HUDEP-2 (cell line): ENCODE data around the gene NUMB.
"Not testable (repeated sequence)": the region's sequence is repeated elsewhere in the genome, so short reads cannot be mapped to it uniquely, and the experiment has no call there.

Experiments
- DNase-seq, 76 experiments: peaks; one replicate each; lab custom pipeline; 2025; ENCODE audit not compliant: unreplicated experiment in 76 of 76; lab: John Stamatoyannopoulos, UW

Gene NUMB

DNA sequence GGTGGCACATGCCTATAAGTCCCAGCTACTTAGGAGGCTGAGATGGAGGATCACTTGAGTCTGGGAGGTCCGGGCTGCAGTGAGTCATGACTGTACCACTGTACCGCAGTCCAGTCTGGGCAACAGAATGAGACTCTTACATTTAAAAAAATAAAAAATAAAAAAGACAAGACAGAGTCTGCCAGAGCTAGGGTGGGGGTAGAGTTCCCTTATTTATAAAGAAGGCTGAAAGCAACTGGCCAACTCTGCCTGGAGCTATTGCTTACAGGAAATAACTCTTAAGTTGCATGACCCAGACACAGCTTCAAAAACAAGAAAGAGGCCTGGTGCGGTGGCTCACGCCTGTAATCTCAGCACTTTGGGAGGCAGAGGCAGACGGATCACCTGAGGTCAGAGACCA is 31.5 kb downstream of the NUMB start:
- DNase-seq: no peak

DNA sequence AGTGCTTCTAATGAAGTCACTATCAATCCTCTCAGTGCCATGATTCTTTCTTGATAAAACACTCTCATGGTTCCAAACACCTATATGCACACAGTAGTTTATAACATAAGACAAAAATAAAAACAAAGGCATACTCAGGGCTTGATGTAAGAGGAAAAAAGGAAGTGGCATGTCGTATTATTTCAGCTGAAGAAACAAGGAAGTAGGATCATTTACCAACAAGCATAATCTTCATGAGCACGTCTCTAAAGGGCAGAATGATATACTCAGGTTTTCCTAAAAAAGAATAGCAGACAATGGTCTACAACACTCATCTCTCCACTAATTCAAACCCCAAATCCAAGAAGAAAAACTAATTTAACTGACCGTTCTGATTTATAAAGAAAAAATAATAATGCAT is 33.9 kb downstream of the NUMB start:
- no peak for DNase-seq

DNA sequence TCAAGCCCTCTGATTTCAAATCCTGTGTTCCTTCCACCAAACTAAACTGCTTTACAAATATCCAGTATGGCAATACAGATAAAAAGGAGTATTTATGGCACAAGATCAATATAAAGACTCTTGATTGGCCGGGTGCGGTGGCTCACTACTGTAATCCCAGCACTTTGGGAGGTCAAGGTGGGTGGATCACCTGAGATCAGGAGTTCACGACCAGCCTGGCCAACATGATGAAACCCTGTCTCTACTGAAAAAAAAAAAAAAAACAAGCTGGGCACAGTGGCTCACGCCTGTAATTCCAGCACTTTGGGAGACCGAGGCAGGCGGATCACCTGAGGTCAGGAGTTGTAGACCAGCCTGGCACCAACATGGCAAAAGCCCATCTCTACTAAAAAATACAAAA is 35.3 kb downstream of the NUMB start:
- DNase-seq: not testable (repeated sequence)

DNA sequence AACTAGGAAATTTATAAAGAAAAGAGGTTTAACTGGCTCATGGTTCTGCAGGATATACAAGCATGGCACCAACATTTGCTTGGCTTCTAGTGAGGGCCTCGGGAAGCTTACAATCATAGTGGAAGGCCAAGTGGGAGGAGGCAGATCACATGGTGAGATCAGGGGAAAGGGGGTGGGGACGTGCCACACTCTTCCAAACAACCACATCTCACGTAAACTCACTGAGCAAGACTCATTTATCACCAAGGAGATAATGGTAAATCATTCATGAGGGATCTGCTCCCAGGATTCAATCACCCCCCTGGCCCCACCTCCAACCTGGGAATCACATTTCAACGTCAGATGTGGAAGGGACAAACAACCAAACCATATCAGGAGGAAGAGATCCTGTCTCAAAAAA is 35.8 kb downstream of the NUMB start:
- no peak for DNase-seq

DNA sequence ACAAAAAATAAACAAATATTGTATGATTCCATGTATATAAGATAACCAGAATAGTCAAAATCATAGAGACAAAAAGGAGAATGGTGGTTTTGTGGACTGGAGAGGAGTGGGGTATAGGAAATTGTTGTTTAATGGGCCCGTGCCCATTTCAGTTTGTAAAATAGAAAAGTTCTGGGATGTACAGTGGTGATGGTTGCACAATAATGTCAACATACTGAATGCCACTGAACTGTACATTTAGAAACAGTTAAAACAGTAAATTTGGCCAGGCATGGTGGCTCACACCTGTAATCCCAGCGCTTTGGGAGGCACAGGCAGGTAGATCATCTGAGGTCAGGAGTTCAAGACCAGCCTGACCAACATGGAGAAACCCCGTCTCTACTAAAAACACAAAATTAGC is 40.1 kb downstream of the NUMB start:
- DNase-seq: no peak

DNA sequence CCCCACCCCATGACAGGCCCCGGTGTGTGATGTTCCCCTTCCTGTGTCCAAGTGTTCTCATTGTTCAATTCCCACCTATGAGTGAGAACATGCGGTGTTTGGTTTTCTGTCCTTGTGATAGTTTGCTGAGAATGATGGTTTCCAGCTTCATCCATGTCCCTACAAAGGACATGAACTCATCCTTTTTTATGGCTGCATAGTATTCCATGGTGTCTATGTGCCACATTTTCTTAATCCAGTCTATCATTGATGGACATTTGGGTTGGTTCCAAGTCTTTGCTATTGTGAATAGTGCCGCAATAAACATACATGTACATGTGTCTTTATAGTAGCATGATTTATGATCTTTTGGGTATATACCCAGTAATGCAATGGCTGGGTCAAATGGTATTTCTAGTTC is 52.1 kb downstream of the NUMB start:
- DNase-seq: not testable (repeated sequence)

DNA sequence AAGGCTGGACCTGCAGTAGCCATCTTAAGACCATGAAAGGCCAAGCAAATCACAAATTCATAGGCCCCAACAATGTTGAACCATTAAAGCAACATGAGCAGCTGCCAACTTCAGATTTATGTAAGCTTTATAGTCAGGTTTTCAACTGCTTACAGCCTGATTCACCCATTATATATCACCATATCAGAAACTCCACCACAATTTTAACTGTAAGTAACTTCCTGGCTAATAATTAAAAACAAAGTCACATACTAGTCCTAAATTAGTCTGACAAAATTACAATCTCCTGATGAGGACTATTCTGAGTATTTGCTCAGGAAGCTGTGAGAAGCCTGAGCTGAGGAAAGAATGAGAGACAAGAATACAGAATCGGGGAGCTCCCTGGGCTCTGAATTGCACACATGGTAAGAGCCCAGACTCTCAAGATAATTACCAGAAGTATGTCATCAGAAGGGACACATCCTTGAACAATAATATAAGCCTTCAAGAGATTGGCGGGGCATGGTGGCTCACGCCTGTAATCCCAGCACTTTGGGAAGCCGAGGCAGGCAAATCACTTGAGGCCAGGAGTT is 55.1 kb downstream of the NUMB start:
- DNase-seq: no peak

DNA sequence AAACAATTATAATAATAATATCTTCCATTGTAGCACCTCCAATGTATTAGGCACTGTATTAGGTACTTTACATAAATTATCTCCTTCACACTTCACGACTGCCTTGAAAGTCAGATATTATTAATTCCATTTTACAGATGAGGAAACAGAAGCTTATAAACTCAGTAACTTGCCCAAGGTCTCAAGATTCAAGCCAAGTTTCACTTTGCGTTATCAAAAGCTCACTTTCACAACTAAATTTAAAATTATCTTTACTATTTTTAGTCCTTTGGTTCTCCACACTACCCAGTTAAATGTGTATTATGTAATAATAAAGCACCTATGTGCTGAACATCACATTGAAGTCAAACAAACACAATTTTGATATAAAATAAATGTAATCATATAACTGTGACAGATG is 55.8 kb downstream of the NUMB start:
- no peak for DNase-seq

DNA sequence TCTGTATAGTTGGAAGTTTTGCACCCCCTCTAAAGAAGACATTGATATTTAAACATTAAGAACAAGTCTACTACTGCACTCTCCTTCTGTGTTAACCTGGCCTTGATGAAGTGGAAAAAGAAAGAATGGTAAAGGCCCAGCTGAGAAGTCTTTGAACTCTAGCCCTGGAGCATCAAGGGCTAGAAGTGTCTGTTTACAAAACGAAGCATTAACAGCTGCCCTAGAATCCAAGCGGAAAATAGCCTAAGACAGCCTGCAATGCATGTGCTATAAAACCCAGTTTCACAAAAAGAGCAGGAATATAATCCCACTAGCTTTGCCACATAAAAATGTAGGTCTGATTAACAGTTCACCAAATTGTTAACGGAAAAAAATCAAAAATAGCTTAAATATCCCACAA is 60.5 kb downstream of the NUMB start:
- DNase-seq: no peak

DNA sequence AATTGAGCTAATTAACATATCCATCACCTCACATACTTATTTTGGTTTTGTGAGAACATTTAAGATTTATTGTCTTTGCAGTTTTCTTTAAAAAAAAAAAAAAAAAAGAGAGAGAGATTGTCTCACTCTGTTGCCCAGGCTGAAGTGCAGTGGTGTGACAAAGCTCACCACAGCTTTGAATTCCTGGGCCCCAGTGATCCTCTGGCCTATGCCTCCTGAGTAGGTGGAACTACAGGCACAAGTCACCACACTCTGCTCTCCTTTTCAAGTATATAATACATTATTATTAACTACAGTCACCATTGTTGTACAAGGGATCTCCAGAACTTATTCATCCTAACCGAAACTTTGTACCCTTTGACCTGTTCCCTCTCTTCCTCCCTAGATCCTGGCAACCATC is 64.0 kb downstream of the NUMB start:
- DNase-seq: no peak

DNA sequence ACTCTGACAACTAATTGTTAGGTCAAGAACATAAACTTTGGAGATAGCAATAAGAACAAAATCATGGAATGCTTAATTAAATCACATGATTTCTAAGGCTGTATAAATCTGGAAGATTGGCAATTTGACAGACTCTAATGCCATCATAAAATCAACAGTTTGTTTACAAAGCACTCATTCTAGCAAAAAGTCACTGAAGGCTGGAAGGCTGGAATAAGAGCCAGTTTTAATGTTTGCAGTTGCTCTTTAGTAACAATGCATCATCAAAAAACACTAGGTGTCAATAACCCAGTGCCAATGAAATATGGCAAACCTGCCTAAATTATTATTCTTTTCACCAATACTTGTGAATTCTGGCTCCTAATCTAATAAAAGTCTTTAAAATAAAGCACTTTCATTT is 65.0 kb downstream of the NUMB start:
- DNase-seq: no peak

DNA sequence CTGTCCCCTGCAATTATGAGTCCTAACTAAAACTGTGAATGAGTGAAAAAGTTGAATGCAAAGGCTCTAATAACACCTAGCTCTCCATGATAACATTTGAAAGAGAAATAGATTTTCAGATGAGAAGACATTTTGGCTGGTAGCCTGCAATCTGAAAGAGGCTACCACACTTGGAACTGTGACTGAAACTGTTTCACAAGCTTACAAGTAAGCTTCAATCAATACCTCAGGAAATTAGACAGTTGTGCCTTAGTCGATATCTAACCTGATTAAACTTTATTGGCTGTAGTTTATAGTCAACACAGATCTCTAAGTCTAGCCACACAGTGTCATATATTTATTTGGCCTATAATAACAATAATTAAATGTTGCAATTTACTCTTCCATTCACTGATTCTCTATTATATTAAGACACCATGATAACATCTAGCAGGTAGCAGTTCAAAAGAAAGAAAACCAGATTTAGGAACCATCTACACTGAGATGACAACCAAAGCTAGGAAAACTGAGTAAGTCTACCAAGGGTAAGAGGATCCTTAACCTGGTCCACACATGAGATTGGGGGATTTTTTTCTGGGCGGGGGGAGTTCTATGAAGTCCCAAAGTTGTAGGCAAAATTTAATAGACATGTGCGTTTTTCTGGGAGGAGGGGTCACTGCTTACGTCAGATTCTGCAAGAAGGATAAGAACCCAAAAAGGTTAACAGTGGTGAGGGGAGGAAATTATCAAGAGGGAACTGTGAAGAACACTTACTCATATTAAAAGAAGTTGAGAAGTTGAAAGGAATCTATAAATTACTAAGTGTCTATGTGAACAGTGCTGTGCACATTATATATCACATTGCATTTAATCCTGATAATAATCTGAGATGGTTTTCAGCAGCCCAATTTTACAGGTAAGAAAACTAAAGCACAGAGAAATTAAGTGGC is 65.8 kb downstream of the NUMB start:
- DNase-seq: no peak

DNA sequence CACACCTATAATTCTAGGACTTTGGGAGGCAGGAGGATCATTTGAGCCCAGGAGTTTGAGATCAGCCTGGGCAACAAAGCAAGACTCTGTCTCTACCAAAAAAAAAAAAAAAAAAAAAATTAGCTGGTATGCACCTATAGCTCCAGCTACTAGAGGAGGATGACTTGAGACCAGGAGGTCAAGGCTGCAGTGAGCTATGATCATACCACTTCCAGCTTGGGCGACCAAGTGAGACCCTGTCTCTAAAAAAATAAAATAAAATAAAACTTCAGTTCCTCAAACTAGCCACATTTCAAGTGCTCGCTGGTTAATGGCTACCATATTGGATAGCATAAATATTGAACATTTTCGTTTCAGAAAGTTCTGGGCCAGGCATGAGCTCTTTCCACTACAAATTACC is 70.5 kb downstream of the NUMB start:
- not testable (repeated sequence) for DNase-seq

DNA sequence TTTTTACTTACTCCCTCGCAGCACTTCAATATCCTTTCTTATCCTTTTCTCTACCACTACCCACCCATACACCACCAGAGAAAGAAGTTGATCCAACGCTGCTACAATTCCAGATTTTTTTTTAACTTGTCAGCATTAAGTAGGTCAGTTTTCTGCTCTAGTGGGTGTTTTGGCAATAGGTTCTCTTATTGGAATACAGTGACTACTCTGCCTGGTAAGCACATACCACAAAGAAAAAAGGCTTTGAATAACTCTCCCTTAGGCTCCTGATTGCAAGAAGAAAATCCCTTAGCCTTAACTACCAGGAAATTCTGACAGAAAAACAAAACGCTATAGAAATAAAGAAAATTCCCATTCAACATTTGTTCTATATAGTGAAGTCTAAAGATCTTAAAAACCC is 72.0 kb downstream of the NUMB start:
- DNase-seq: no peak

DNA sequence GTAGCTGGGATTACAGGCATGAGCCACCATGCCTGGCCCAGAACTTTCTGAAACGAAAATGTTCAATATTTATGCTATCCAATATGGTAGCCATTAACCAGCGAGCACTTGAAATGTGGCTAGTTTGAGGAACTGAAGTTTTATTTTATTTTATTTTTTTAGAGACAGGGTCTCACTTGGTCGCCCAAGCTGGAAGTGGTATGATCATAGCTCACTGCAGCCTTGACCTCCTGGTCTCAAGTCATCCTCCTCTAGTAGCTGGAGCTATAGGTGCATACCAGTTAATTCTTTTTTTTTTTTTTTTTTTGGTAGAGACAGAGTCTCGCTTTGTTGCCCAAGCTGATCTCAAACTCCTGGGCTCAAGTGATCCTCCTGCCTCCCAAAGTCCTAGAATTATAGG is 73.3 kb downstream of the NUMB start:
- not testable (repeated sequence) for DNase-seq

DNA sequence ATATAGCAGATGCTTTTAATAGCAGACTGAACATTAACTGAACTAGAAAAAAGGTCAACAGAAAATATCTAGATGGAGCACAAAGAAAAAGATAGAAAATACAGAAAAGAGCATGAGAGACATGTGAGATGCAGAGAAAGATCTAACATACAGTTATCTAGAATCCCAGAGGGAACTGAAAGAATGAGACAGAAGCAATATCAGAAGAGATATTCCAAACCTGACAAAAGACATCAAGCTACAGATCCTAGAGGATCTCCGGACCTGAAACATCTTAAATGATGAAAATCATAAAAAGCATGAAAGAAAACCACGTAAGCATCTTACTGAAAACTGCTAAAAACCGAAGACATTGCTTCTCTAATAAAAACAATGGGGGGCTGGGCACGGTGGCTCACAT is 75.0 kb downstream of the NUMB start:
- no peak for DNase-seq

DNA sequence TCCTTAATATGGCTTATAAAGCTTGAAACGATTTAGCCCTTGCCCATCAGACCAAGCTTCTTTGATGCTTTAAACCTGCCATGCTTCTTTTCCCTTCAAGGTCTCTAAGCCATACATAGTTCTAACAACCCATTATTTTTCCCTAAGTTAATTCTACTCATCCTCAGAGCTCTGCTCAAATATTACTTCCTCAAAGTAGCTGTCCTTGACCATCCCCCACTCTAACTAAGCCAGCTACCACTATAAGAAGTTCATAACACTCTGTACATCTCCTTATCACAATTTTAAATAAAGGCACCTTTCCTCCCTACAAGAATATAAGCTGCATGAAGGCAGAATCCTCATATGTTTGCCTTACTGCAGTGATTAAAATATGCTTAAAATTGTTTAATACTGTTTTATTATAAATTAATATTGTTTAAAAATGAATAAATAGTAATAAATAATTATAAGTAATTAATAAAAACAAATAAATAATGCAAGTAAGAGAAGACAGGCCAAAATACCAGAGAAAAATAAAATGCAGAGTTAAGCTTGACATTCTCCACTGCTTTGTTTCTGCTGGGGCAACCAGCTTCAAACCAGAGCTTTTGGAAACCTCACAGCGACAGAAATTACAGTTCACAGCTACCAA is 76.8 kb downstream of the NUMB start:
- DNase-seq: no peak

DNA sequence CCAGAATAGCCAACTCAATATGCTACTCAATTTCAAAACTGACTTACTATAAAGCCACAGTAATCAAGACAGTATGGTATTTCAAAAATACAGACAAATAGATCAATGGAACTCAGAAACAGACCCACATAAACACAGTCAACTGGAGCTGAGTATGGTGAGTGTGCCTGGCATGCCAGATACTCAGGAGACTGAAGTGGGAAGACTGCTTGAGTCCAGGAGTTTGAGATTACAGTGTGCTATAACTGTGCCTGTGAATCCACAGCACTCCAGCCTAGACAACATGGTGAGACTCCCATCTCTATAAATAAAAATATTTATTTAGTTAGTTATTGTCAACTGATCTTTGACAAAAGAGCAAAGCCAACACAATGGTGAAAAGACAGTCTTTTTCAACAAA is 81.8 kb downstream of the NUMB start:
- no peak for DNase-seq

DNA sequence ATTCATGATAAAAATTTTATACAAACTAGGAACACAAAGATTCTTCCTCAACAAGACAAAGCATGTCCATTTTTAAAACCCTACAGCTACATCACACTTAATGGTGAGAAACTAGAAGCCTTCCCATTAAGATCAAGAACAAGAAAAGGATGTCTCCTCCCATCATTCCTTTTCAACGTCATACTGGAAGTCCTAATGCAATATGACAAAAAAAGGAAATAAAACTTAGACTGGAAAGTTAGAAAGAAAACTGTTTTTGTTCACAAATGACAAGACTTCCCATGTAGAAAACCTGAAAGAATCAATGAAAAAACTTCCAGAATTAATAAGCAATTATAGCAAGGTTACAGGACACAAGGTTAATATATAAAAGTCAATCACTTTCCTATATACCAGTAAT is 82.5 kb downstream of the NUMB start:
- no peak for DNase-seq

DNA sequence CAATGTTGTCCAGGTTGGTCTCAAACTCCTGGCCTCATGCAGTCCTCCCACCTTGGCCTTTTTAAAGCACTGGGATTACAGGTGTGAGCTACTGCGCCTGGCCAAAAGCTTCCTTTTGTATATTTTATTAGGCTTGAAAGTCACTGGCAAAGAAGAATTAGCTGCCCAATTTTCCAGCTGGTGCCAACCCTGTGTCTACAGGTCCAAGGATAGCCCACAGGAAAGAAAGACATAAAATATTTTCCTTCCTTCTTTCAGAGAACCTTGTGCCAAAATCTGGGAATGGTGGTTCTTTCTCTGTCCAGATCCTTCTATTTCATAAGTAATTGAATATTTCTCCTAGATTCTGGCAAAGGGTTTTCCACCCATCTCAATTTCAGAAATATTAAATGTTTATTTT is 84.1 kb downstream of the NUMB start:
- no peak for DNase-seq

DNA sequence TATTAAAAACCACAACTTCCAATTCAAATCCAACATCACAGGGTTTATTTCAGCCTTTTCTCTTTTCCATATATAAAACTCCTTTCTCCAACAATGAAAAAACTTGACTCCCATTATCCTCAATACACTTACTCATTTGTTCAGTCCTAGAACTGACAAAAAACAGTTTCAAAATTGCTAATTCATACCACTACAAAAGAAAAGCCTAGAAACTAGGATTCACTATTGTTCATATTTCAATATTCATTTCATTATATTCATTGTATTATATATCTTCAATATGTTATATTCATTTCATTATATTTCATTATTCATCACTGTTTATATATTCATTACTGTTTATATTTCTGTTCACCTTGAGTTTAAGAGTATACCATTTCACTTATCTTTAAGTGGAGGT is 85.8 kb downstream of the NUMB start:
- DNase-seq: no peak

DNA sequence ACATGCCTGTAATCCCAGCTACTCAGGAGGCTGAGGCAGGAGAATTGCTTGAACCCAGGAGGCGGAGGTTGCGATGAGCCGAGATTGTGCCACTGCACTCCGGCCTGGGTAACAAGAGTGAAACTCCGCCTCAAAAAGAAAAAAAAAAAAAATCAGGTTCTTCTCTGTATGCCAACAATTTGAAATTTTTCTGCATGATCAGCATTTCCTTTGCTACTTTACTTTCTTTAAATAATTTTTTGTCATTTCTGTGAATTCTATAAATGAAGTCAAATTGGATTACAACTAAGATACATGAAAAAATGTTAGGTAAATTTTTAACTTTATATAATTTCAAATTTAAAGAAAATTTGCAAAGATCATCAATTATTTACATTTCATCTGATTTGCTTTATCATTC is 87.8 kb downstream of the NUMB start:
- no peak for DNase-seq
